Measurements from ENCODE around the gene MYZAP.

DNA sequence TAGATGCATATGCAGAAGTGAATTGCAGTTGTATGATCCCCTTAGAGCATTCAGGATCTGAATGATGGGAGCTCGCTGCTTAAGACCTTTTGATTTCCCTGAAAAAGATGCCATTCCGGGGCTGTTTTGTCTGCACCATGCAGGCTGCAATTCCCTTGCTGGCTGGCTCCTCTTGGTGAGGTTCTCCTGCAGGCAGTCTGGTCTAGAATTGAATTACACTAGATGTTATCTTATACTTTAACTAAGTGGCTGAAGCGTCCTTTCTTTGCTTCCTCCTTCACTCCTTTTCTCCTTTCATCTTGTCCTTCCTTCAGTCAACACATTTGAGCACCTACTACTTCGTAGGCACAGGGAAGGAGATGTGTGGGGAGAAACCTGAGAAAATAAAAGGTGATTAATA, 18.6 kb upstream of the MYZAP start:
- TF ChIP-seq YY1 (IDR thresholded peaks at IDR 0.05; ENCODE audit: low read depth, low read length) (no peak), TAF1 (IDR thresholded peaks at IDR 0.05; ENCODE audit: borderline replicate concordance, low read depth, low read length) (no peak), POLR2A (IDR thresholded peaks at IDR 0.05; ENCODE audit: low read depth, low read length) (no peak), MTA2 (IDR thresholded peaks at IDR 0.05; ENCODE audit: low read depth) (no peak), BACH1 (IDR thresholded peaks at IDR 0.05; ENCODE audit: borderline replicate concordance) (no peak), FOS (IDR thresholded peaks at IDR 0.05; ENCODE audit: borderline replicate concordance, extremely low read depth, insufficient read length) (no peak), EZH2 (IDR thresholded peaks at IDR 0.05; ENCODE audit: borderline replicate concordance, control insufficient read depth, low read depth, low read length) (no peak), TCF7 (IDR thresholded peaks at IDR 0.05; ENCODE audit: borderline replicate concordance) (no peak)
- TF ChIP-seq, protein P1, sequence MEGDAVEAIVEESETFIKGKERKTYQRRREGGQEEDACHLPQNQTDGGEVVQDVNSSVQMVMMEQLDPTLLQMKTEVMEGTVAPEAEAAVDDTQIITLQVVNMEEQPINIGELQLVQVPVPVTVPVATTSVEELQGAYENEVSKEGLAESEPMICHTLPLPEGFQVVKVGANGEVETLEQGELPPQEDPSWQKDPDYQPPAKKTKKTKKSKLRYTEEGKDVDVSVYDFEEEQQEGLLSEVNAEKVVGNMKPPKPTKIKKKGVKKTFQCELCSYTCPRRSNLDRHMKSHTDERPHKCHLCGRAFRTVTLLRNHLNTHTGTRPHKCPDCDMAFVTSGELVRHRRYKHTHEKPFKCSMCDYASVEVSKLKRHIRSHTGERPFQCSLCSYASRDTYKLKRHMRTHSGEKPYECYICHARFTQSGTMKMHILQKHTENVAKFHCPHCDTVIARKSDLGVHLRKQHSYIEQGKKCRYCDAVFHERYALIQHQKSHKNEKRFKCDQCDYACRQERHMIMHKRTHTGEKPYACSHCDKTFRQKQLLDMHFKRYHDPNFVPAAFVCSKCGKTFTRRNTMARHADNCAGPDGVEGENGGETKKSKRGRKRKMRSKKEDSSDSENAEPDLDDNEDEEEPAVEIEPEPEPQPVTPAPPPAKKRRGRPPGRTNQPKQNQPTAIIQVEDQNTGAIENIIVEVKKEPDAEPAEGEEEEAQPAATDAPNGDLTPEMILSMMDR (IDR thresholded peaks at IDR 0.05 in 2 of 3, conservative IDR thresholded peaks at IDR 0.05 in 1 of 3; ENCODE audit: control insufficient read depth in 2 of 3, extremely low read depth in 1 of 3, insufficient read depth in 1 of 3, low read depth in 3 of 3, low read length in 3 of 3): no peak
- TF ChIP-seq, protein P2, sequence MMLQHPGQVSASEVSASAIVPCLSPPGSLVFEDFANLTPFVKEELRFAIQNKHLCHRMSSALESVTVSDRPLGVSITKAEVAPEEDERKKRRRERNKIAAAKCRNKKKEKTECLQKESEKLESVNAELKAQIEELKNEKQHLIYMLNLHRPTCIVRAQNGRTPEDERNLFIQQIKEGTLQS (IDR thresholded peaks at IDR 0.05; ENCODE audit: borderline replicate concordance, extremely low read depth, low read depth, low read length): no peak
- TF ChIP-seq, protein P3, sequence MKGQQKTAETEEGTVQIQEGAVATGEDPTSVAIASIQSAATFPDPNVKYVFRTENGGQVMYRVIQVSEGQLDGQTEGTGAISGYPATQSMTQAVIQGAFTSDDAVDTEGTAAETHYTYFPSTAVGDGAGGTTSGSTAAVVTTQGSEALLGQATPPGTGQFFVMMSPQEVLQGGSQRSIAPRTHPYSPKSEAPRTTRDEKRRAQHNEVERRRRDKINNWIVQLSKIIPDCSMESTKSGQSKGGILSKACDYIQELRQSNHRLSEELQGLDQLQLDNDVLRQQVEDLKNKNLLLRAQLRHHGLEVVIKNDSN (IDR thresholded peaks at IDR 0.05; ENCODE audit: borderline replicate concordance, extremely low read length, insufficient read depth, low read depth, low read length): no peak
- TF ChIP-seq, protein P4, sequence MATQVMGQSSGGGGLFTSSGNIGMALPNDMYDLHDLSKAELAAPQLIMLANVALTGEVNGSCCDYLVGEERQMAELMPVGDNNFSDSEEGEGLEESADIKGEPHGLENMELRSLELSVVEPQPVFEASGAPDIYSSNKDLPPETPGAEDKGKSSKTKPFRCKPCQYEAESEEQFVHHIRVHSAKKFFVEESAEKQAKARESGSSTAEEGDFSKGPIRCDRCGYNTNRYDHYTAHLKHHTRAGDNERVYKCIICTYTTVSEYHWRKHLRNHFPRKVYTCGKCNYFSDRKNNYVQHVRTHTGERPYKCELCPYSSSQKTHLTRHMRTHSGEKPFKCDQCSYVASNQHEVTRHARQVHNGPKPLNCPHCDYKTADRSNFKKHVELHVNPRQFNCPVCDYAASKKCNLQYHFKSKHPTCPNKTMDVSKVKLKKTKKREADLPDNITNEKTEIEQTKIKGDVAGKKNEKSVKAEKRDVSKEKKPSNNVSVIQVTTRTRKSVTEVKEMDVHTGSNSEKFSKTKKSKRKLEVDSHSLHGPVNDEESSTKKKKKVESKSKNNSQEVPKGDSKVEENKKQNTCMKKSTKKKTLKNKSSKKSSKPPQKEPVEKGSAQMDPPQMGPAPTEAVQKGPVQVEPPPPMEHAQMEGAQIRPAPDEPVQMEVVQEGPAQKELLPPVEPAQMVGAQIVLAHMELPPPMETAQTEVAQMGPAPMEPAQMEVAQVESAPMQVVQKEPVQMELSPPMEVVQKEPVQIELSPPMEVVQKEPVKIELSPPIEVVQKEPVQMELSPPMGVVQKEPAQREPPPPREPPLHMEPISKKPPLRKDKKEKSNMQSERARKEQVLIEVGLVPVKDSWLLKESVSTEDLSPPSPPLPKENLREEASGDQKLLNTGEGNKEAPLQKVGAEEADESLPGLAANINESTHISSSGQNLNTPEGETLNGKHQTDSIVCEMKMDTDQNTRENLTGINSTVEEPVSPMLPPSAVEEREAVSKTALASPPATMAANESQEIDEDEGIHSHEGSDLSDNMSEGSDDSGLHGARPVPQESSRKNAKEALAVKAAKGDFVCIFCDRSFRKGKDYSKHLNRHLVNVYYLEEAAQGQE (IDR thresholded peaks at IDR 0.05; ENCODE audit: low read depth, low read length): no peak
- TF ChIP-seq, protein P5, sequence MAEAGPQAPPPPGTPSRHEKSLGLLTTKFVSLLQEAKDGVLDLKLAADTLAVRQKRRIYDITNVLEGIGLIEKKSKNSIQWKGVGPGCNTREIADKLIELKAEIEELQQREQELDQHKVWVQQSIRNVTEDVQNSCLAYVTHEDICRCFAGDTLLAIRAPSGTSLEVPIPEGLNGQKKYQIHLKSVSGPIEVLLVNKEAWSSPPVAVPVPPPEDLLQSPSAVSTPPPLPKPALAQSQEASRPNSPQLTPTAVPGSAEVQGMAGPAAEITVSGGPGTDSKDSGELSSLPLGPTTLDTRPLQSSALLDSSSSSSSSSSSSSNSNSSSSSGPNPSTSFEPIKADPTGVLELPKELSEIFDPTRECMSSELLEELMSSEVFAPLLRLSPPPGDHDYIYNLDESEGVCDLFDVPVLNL (IDR thresholded peaks at IDR 0.05; ENCODE audit: low read depth, low read length): no peak

Data from GM12878 (cell line).